HepG2 (cell line): ENCODE measurements around the gene TSPAN9. TPM values are rescaled to one million over a fixed set of nuclear protein-coding genes. Genes with fewer than 3 reads are reported as not detected.

Source experiments
- ATAC-seq: fragments of 200-7000 bp; cut with Tn5 transposase; 3 replicates; pipeline ENCODE4 v1.9.1; 2020; ENCODE audit warnings: mild to moderate bottlenecking, moderate library complexity
- BruUV-seq: library from RNA; stranded (reverse); fragments of 400-500 nt; replicated peaks from 2 replicates; lab custom pipeline; 2021; lab: Mats Ljungman, UMichigan
- CTCF ChIA-PET: fragments of 300-600 bp; formaldehyde crosslinking; extraction: SDS; loops from one replicate; lab custom pipeline; 2021; ENCODE audit warnings: low total read pairs, inconsistent platforms, low intra/inter-chr PET ratio; lab: Yijun Ruan, JAX
- POLR2A ChIA-PET: fragments of 350-600 bp; sonication (Branson Sonifier 250); formaldehyde crosslinking; loops from one replicate; lab custom pipeline; 2020; ENCODE audit warnings: antibody characterized with exemption, inconsistent platforms; lab: Yijun Ruan, JAX
- DNase-seq: peaks from one replicate; pipeline ENCODE4 v3.0.0-alpha.2; 2015; ENCODE audit warnings: low spot score
- FAIRE-seq: peaks from 3 replicates; lab custom pipeline; 2011; peaks lifted over from hg19 to GRCh38; lab: Jason Lieb, UNC
- H2AFZ ChIP-seq: one replicate; pipeline ENCODE4 v1.6.1; 2011; ENCODE audit warnings: low read length, inconsistent platforms
- H3K27ac ChIP-seq: fragments of 300-600 bp; 3 replicates; pipeline ENCODE4 v1.8.0; 2011; ENCODE audit warnings: mixed run types, mild to moderate bottlenecking, mixed read lengths, low read length, inconsistent platforms; ENCODE audit not compliant: insufficient read depth; ENCODE audit errors: extremely low read length
- H3K27me3 ChIP-seq, 2 experiments: fragments of 200-600 bp in 1 of 2; 2 replicates in 1 of 2; 3 replicates in 1 of 2; pipeline versions ENCODE4 v1.6.0 to v1.8.0; 2011; ENCODE audit warnings: low read length in 2 of 2, mild to moderate bottlenecking in 2 of 2, moderate library complexity in 2 of 2, inconsistent platforms in 1 of 2; ENCODE audit not compliant: insufficient read depth in 2 of 2, control insufficient read depth in 1 of 2
- H3K36me3 ChIP-seq, 2 experiments: fragments of 200-600 bp in 1 of 2; replicated peaks in 1 of 2; 2 replicates in 1 of 2; 3 replicates in 1 of 2; pipeline versions ENCODE4 v1.5.1 to v1.8.0; 2011; ENCODE audit warnings: low read length in 2 of 2, inconsistent platforms in 1 of 2; ENCODE audit not compliant: insufficient read depth in 2 of 2, control insufficient read depth in 1 of 2
- H3K4me1 ChIP-seq: 2 replicates; pipeline ENCODE4 v1.5.1; 2012; ENCODE audit warnings: low read length, inconsistent platforms; ENCODE audit not compliant: insufficient read depth
- H3K4me2 ChIP-seq: 2 replicates; pipeline ENCODE4 v1.6.0; 2011; ENCODE audit warnings: low read depth, low read length, inconsistent platforms
- H3K4me3 ChIP-seq, 3 experiments: fragments of 200-600 bp in 1 of 3; sonication (generic), shearing (Covaris generic) in 1 of 3; replicated peaks in 1 of 3; 2 replicates each; pipeline ENCODE4 v1.5.1; 2011 to 2016; ENCODE audit warnings: low read length in 3 of 3, inconsistent platforms in 2 of 3, low read depth in 2 of 3, mild to moderate bottlenecking in 2 of 3, control low read depth in 1 of 3, mixed read lengths in 1 of 3; ENCODE audit not compliant: insufficient read depth in 1 of 3
- H3K79me2 ChIP-seq: one replicate; pipeline ENCODE4 v1.6.1; 2011; ENCODE audit warnings: low read length, inconsistent platforms; ENCODE audit not compliant: insufficient read depth
- H3K9ac ChIP-seq: 2 replicates; pipeline ENCODE4 v1.6.0; 2011; ENCODE audit warnings: mild to moderate bottlenecking, low read depth, low read length, inconsistent platforms; ENCODE audit not compliant: insufficient read depth
- H3K9me3 ChIP-seq: 2 replicates; pipeline ENCODE4 v1.5.1; 2012; ENCODE audit warnings: mild to moderate bottlenecking, low read length
- H4K20me1 ChIP-seq: 2 replicates; pipeline ENCODE4 v1.6.0; 2011; ENCODE audit warnings: inconsistent platforms, mild to moderate bottlenecking, low read length, moderate library complexity; ENCODE audit not compliant: insufficient read depth
- CHD4 ChIP-seq: fragments of 200-600 bp; sonication (generic); IDR thresholded peaks from 2 replicates; pipeline ENCODE4 v1.7.0; 2017; ENCODE audit warnings: mild to moderate bottlenecking, low read length, borderline replicate concordance
- ETS1 ChIP-seq: sonication (generic); formaldehyde crosslinking; IDR thresholded peaks from 2 replicates; pipeline ENCODE4 v1.4.0; 2020; ENCODE audit warnings: missing genetic modification reagents
- GABPA ChIP-seq, 2 experiments: IDR thresholded peaks; 2 replicates each; pipeline ENCODE4 v1.6.1; 2011 to 2016; ENCODE audit warnings: low read depth in 2 of 2, low read length in 1 of 2, missing biosample characterization in 1 of 2, missing genetic modification characterization in 1 of 2
- GPBP1L1 ChIP-seq: sonication (generic); formaldehyde crosslinking; IDR thresholded peaks from 2 replicates; pipeline ENCODE4 v1.5.0; 2020; ENCODE audit warnings: mild to moderate bottlenecking, missing genetic modification reagents
- JDP2 ChIP-seq: sonication (generic); formaldehyde crosslinking; IDR thresholded peaks from 2 replicates; pipeline ENCODE4 v1.8.1; 2022; ENCODE audit warnings: missing genetic modification reagents, borderline replicate concordance
- PHF5A ChIP-seq: IDR thresholded peaks from one replicate; pipeline ENCODE4 v1.6.1; 2018; ENCODE audit warnings: low read depth, missing genetic modification reagents; ENCODE audit not compliant: unreplicated experiment
- PREB ChIP-seq: sonication (generic); formaldehyde crosslinking; IDR thresholded peaks from 2 replicates; pipeline ENCODE4 v1.4.0; 2020; ENCODE audit warnings: missing genetic modification reagents
- THRA ChIP-seq: sonication (generic); formaldehyde crosslinking; IDR thresholded peaks from 2 replicates; pipeline ENCODE4 v1.4.0; 2020; ENCODE audit warnings: missing genetic modification reagents, borderline replicate concordance
- ZBED4 ChIP-seq: sonication (generic); formaldehyde crosslinking; IDR thresholded peaks from 2 replicates; pipeline ENCODE4 v1.4.0; 2020; ENCODE audit warnings: missing genetic modification reagents, borderline replicate concordance
- ZC3H4 ChIP-seq: sonication (generic); formaldehyde crosslinking; IDR thresholded peaks from 2 replicates; pipeline ENCODE4 v1.4.0; 2020; ENCODE audit warnings: missing genetic modification reagents, borderline replicate concordance
- ZNF343 ChIP-seq: sonication (generic); formaldehyde crosslinking; IDR thresholded peaks from 2 replicates; pipeline ENCODE4 v1.4.0; 2020; ENCODE audit warnings: mild to moderate bottlenecking, missing genetic modification reagents
- ZNF619 ChIP-seq: sonication (generic); formaldehyde crosslinking; IDR thresholded peaks from 2 replicates; pipeline ENCODE4 v1.4.0; 2020; ENCODE audit warnings: mild to moderate bottlenecking, missing genetic modification reagents
- ZNF790 ChIP-seq: sonication (generic); formaldehyde crosslinking; IDR thresholded peaks from 2 replicates; pipeline ENCODE4 v1.8.0; 2022; ENCODE audit warnings: missing genetic modification reagents, mild to moderate bottlenecking, borderline replicate concordance
- ZSCAN12 ChIP-seq: sonication (generic); formaldehyde crosslinking; IDR thresholded peaks from 2 replicates; pipeline ENCODE4 v1.9.0; 2021; ENCODE audit warnings: mild to moderate bottlenecking, missing genetic modification reagents
- WGBS: methylation state at CpG from one replicate; pipeline ENCODE4 v1.1.6; 2017; ENCODE audit warnings: low lambda C conversion rate; 5-methylcytosine and 5-hydroxymethylcytosine counted together
- in situ Hi-C: cut with HindIII; loops from 2 replicates; pipeline ENCODE4 v1.10.0; 2017; ENCODE audit warnings: low pct_unique_long_range_greater_than_20kb; ENCODE audit not compliant: extremely low pct_ligation_motif_present
- intact Hi-C: fragments of 100-400 bp; cut with micrococcal nuclease; formaldehyde crosslinking; loops from one replicate; pipeline ENCODE4 v1.10.0; 2022; ENCODE audit not compliant: unreplicated experiment
- polyA plus RNA-seq, 8 experiments: library from polyadenylated mRNA; depleted of rRNA in 3 of 8; stranded (reverse) in 7 of 8; unstranded in 1 of 8; fragments of >200 nt; fragmentation: Illumina TruSeq in 4 of 8; extraction: Trizol in 4 of 8; gene quantifications; 2 replicates each; pipeline versions ENCODE4 v1.2.1 to v1.2.3, GENCODE V29; 2011 to 2016; ENCODE audit warnings: low read depth in 4 of 8, missing spikeins in 1 of 8, mixed read lengths in 1 of 8; ENCODE audit not compliant: insufficient read depth in 1 of 8
- total RNA-seq, 5 experiments: library from RNA; depleted of rRNA; stranded (reverse); fragments of >200 nt; fragmentation: Illumina TruSeq; extraction: Trizol; gene quantifications; 2 replicates each; pipeline ENCODE4 v1.2.3, GENCODE V29; 2016; ENCODE audit warnings: low read depth in 1 of 5

The TSPAN9 gene
- total and polyA plus RNA-seq, 2 of the 13 experiments (the other 11 are each of a cell fraction or from before 2014, with no cell fraction given) = 18.1 to 42.3 TPM

- no TSS peak for BruUV-seq
- no peak overlapping the region for H3K27ac ChIP-seq
- no peaks in the 10 kb centered on the region for H3K9me3 ChIP-seq
- FAIRE-seq = no peak
- POLR2A ChIA-PET = no interaction called here
- in situ Hi-C loops (no loop called here), intact Hi-C loops (no loop called here)
- H3K27me3 ChIP-seq = peaks cover 0 to 17% of the 10 kb centered on the region in 2 experiments; a peak in 3 of 5 replicates
- no peak for DNase-seq
- H4K20me1 ChIP-seq = no peaks in the 10 kb centered on the region
- CTCF ChIA-PET = no interaction called here
- ATAC-seq = no peak
- no peak overlapping the region for H2AFZ ChIP-seq
- H3K4me1 ChIP-seq = peaks cover 3% of the 10 kb centered on the region
- no peak overlapping the region for H3K4me2 ChIP-seq
- H3K9ac ChIP-seq = no peak overlapping the region
- H3K4me3 ChIP-seq = no peak overlapping the region
- no peaks in the 10 kb centered on the region for H3K36me3 ChIP-seq
- no peaks in the 10 kb centered on the region for H3K79me2 ChIP-seq
- WGBS = 2% methylated on average over 3 of the region's 3 CpGs
- no peak for TF ChIP-seq ZNF790 (CRISPR knock-in tag)
- no peak for TF ChIP-seq ZBED4 (CRISPR knock-in tag)
- no peak for TF ChIP-seq GPBP1L1 (CRISPR knock-in tag)
- no peak for TF ChIP-seq GABPA (IDR thresholded peaks at IDR 0.05; ENCODE audit: low read depth, low read length)
- no peak for TF ChIP-seq GABPA (CRISPR knock-in tag; IDR thresholded peaks at IDR 0.05; ENCODE audit: low read depth)
- TF ChIP-seq ZNF619 (CRISPR knock-in tag) = no peak
- no peak for TF ChIP-seq PHF5A (CRISPR knock-in tag)
- TF ChIP-seq CHD4 = no peak
- TF ChIP-seq ZNF343 (CRISPR knock-in tag) = no peak
- TF ChIP-seq ZC3H4 (CRISPR knock-in tag) = no peak
- TF ChIP-seq THRA (CRISPR knock-in tag) = no peak
- TF ChIP-seq ZSCAN12 (CRISPR knock-in tag) = no peak
- TF ChIP-seq ETS1 = no peak
- TF ChIP-seq PREB = no peak
- no peak for TF ChIP-seq JDP2 (CRISPR knock-in tag)
Measured at GRCh38 chr12:3061501-3062215, 15.5 kb upstream of the TSPAN9 start.
